Measurements from ENCODE around the gene LMNA.

DNA sequence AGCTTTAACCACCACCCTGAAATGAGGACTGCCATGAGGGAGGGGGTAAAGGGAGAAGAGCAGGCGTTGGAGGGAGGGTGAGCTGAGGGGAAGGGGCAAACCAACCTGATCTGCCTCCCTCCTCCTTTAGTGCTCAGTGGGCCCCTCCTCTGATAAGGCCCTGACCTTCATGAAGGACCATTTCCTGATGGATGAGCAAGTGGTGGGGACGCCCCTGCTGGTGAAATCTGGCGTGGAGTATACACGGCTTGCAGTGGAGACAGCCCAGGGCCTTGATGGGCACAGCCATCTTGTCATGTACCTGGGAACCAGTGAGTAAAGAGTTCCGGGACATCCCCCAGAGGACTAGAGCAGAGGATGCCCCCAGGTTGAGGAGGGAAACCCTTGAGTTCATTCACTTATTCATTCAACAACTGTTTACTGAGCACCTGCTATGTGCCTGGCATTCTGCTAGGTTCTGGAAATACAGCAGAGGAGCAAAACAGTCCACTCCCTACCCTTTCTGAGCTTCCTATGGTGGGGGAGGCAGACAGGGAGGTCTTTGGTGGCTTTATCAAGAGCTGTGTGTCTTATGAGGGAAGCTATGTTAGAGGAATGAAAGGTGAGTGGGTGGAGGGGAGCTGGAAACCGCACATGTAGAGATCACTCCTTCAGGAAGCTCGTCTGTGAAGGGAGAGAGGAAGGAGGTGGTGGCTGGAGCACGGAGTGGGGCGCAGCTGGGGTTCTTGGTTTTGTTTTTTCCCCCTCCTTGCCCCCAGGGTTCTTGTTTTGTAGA, 58.4 kb downstream of the LMNA start:
- TF ChIP-seq EZH2 (IDR thresholded peaks at IDR 0.05; ENCODE audit: insufficient read depth, poor library complexity, severe bottlenecking): no peak
- TF ChIP-seq EZH2phosphoT487 (IDR thresholded peaks at IDR 0.05; ENCODE audit: insufficient read depth, low read depth): no peak

All from GM23248 (cell line).